Measurements from ENCODE around the gene PTPRO. TPM values are rescaled to one million over a fixed set of nuclear protein-coding genes. Genes with fewer than 3 reads are reported as not detected.
A peak's percentile ranks its signal among the peaks of the same experiment; 100 is the strongest.

Gene PTPRO
- total RNA-seq, 1 donor from 2014 or later, result 5.8 TPM

GRCh38 chr12:15625075-15625474, 302.8 kb downstream of the PTPRO start:
- Histone ChIP-seq H3K4me2 (no peak overlapping the region), H3K27ac (no peak overlapping the region), H3K9ac (no peak overlapping the region), H3K36me3 (no peaks in the 10 kb centered on the region), H3K27me3 (no peaks in the 10 kb centered on the region), H3F3A (ENCODE audit: low read depth) (no peaks in the 10 kb centered on the region), H2AFZ (replicated peaks) (no peak overlapping the region), H3K4me1 (peaks cover 17% of the 10 kb centered on the region), H3K4me3 (no peak overlapping the region), H4K20me1 (ENCODE audit: low read depth) (no peaks in the 10 kb centered on the region), H3K79me2 (ENCODE audit: low read depth) (no peaks in the 10 kb centered on the region), H3K9me3 (ENCODE audit: low read depth) (no peaks in the 10 kb centered on the region)
- H3K9me3 Mint-ChIP-seq, result no peaks in the 10 kb centered on the region
- peaks cover 31% of the 10 kb centered on the region for H3K4me1 Mint-ChIP-seq
- H3K36me3 Mint-ChIP-seq, result peaks cover 26% of the 10 kb centered on the region
- H3K27ac Mint-ChIP-seq, result no peak overlapping the region
- H3K27me3 Mint-ChIP-seq (ENCODE audit: insufficient read depth, low read depth), result peaks cover 3% of the 10 kb centered on the region
- TF ChIP-seq CTCF (IDR thresholded peaks at IDR 0.05) (no peak), EZH2phosphoT487 (IDR thresholded peaks at IDR 0.05) (no peak), EZH2 (IDR thresholded peaks at IDR 0.05) (no peak)
- no peak for DNase-seq (ENCODE audit: low spot score)
- H3K4me3 Mint-ChIP-seq, result no peak overlapping the region

GRCh38 chr12:15627995-15628945, 306.0 kb downstream of the PTPRO start:
- Histone ChIP-seq H2AFZ (replicated peaks) (peak overlapping the region; percentile 70), H3K27ac (peak overlapping the region; percentile 32), H4K20me1 (ENCODE audit: low read depth) (no peaks in the 10 kb centered on the region), H3F3A (ENCODE audit: low read depth) (no peaks in the 10 kb centered on the region), H3K4me3 (no peak overlapping the region), H3K9ac (no peak overlapping the region), H3K27me3 (no peaks in the 10 kb centered on the region), H3K9me3 (ENCODE audit: low read depth) (no peaks in the 10 kb centered on the region), H3K79me2 (ENCODE audit: low read depth) (no peaks in the 10 kb centered on the region), H3K4me1 (peaks cover 17% of the 10 kb centered on the region), H3K4me2 (peak overlapping the region; percentile 46), H3K36me3 (no peaks in the 10 kb centered on the region)
- TF ChIP-seq CTCF (IDR thresholded peaks at IDR 0.05) (no peak), EZH2 (IDR thresholded peaks at IDR 0.05) (no peak), EZH2phosphoT487 (IDR thresholded peaks at IDR 0.05) (no peak)
- peaks cover 53% of the 10 kb centered on the region for H3K4me1 Mint-ChIP-seq
- DNase-seq (ENCODE audit: low spot score), result no peak
- H3K9me3 Mint-ChIP-seq, result no peaks in the 10 kb centered on the region
- peaks cover 3% of the 10 kb centered on the region for H3K27me3 Mint-ChIP-seq (ENCODE audit: insufficient read depth, low read depth)
- H3K4me3 Mint-ChIP-seq, result peak overlapping the region; percentile 48
- peak overlapping the region; percentile 98 for H3K27ac Mint-ChIP-seq
- peaks cover 21% of the 10 kb centered on the region for H3K36me3 Mint-ChIP-seq

- Mint-ChIP-seq H3K9me3 (no peaks in the 10 kb centered on the region), H3K36me3 (peaks cover 21% of the 10 kb centered on the region), H3K4me1 (peaks cover 58% of the 10 kb centered on the region), H3K4me3 (no peak overlapping the region), H3K27ac (peak overlapping the region; percentile 87), H3K27me3 (ENCODE audit: insufficient read depth, low read depth) (peaks cover 3% of the 10 kb centered on the region)
- DNase-seq (ENCODE audit: low spot score), result peak; percentile 61
- H3K4me2 ChIP-seq, result peak overlapping the region; percentile 46
- H3K36me3 ChIP-seq, result no peaks in the 10 kb centered on the region
- TF ChIP-seq CTCF (IDR thresholded peaks at IDR 0.05), result no peak
- no peaks in the 10 kb centered on the region for H4K20me1 ChIP-seq (ENCODE audit: low read depth)
- H3K79me2 ChIP-seq (ENCODE audit: low read depth), result no peaks in the 10 kb centered on the region
- no peak overlapping the region for H3K9ac ChIP-seq
- no peaks in the 10 kb centered on the region for H3F3A ChIP-seq (ENCODE audit: low read depth)
- H3K4me3 ChIP-seq, result no peak overlapping the region
- no peak overlapping the region for H2AFZ ChIP-seq (replicated peaks)
- no peaks in the 10 kb centered on the region for H3K27me3 ChIP-seq
- H3K4me1 ChIP-seq, result peaks cover 21% of the 10 kb centered on the region
- H3K9me3 ChIP-seq (ENCODE audit: low read depth), result no peaks in the 10 kb centered on the region
- peak overlapping the region; percentile 32 for H3K27ac ChIP-seq
These were observed 306.8 kb downstream of the PTPRO start for GRCh38 chr12:15629108-15629507.
